Endothelial cell (in vitro differentiated cells): ENCODE results near the gene ANKS1A. TPM values are rescaled to one million over a fixed set of nuclear protein-coding genes. Genes with fewer than 3 reads are reported as not detected.
A peak's percentile ranks its signal among the peaks of the same experiment; 100 is the strongest.

Experiments used
- DNase-seq: peaks from one replicate; pipeline ENCODE4 v3.0.0; 2021; ENCODE audit warnings: low spot score
- H3K27ac Mint-ChIP-seq: one replicate; pipeline ENCODE4 v1.8.0; 2021; ENCODE audit warnings: mixed read lengths, inconsistent platforms; ENCODE audit not compliant: unreplicated experiment
- H3K27me3 Mint-ChIP-seq: one replicate; pipeline ENCODE4 v1.8.0; 2021; ENCODE audit warnings: mild to moderate bottlenecking, moderate library complexity, mixed read lengths, inconsistent platforms; ENCODE audit not compliant: unreplicated experiment
- H3K36me3 Mint-ChIP-seq: one replicate; pipeline ENCODE4 v1.8.0; 2021; ENCODE audit warnings: mild to moderate bottlenecking, low read depth, mixed read lengths, inconsistent platforms; ENCODE audit not compliant: unreplicated experiment
- H3K4me1 Mint-ChIP-seq: one replicate; pipeline ENCODE4 v1.8.0; 2021; ENCODE audit warnings: mild to moderate bottlenecking, mixed read lengths, inconsistent platforms; ENCODE audit not compliant: unreplicated experiment
- H3K4me3 Mint-ChIP-seq: one replicate; pipeline ENCODE4 v1.8.0; 2021; ENCODE audit warnings: mild to moderate bottlenecking, mixed read lengths, inconsistent platforms; ENCODE audit not compliant: unreplicated experiment
- H3K9me3 Mint-ChIP-seq: one replicate; pipeline ENCODE4 v1.8.0; 2021; ENCODE audit warnings: mixed read lengths, inconsistent platforms; ENCODE audit not compliant: unreplicated experiment
- CTCF ChIP-seq: fragments of 200-600 bp; sonication (generic); IDR thresholded peaks from one replicate; pipeline ENCODE4 v1.5.0; 2021; ENCODE audit warnings: antibody characterized with exemption; ENCODE audit not compliant: unreplicated experiment
- total RNA-seq: library from RNA; stranded (reverse); fragmentation: NEBNext Ultra II Directional; extraction: Animal tissue kit (Norgen Biotek cat#: 25700); gene quantifications from one replicate; pipeline ENCODE4 v1.2.1, GENCODE V29; 2021; ENCODE audit not compliant: unreplicated experiment

The ANKS1A gene
- total RNA-seq, 1 donor from 2014 or later: 20.1 TPM

- no peak overlapping the region for H3K4me3 Mint-ChIP-seq
- H3K36me3 Mint-ChIP-seq: no peaks in the 10 kb centered on the region
- no peaks in the 10 kb centered on the region for H3K9me3 Mint-ChIP-seq
- no peak overlapping the region for H3K27ac Mint-ChIP-seq
- no peak for DNase-seq
- TF ChIP-seq CTCF: no peak
- H3K27me3 Mint-ChIP-seq: peaks cover 4% of the 10 kb centered on the region
- H3K4me1 Mint-ChIP-seq: peaks cover 51% of the 10 kb centered on the region
Measured at GRCh38 chr6:35023091-35024000, 134.3 kb downstream of the ANKS1A start.

GRCh38 chr6:35024551-35025054, 135.5 kb downstream of the ANKS1A start:
- peaks cover 38% of the 10 kb centered on the region for H3K4me1 Mint-ChIP-seq
- H3K27ac Mint-ChIP-seq: peak overlapping the region; percentile 84
- H3K27me3 Mint-ChIP-seq: peaks cover 2% of the 10 kb centered on the region
- no peaks in the 10 kb centered on the region for H3K36me3 Mint-ChIP-seq
- peak overlapping the region; percentile 1 for H3K4me3 Mint-ChIP-seq
- DNase-seq: peak; percentile 53
- TF ChIP-seq CTCF: no peak
- no peaks in the 10 kb centered on the region for H3K9me3 Mint-ChIP-seq

- peak overlapping the region; percentile 17 for H3K4me3 Mint-ChIP-seq
- DNase-seq: no peak
- peaks cover 35% of the 10 kb centered on the region for H3K4me1 Mint-ChIP-seq
- no peaks in the 10 kb centered on the region for H3K9me3 Mint-ChIP-seq
- H3K27me3 Mint-ChIP-seq: peaks cover 2% of the 10 kb centered on the region
- H3K36me3 Mint-ChIP-seq: no peaks in the 10 kb centered on the region
- TF ChIP-seq CTCF: no peak
- H3K27ac Mint-ChIP-seq: peak overlapping the region; percentile 84
Measured at GRCh38 chr6:35025232-35026188, 136.5 kb downstream of the ANKS1A start.

GRCh38 chr6:35026434-35027222, 137.6 kb downstream of the ANKS1A start:
- H3K27me3 Mint-ChIP-seq: peaks cover 2% of the 10 kb centered on the region
- no peak for TF ChIP-seq CTCF
- H3K36me3 Mint-ChIP-seq: no peaks in the 10 kb centered on the region
- no peaks in the 10 kb centered on the region for H3K9me3 Mint-ChIP-seq
- H3K4me3 Mint-ChIP-seq: no peak overlapping the region
- H3K4me1 Mint-ChIP-seq: peaks cover 24% of the 10 kb centered on the region
- H3K27ac Mint-ChIP-seq: no peak overlapping the region
- no peak for DNase-seq
